CD4-positive, alpha-beta T cell treated with Interleukin-17A for 4 hours (primary cell): ENCODE measurements around the gene LPCAT2.
"Not testable (repeated sequence)": the region's sequence is repeated elsewhere in the genome, so short reads cannot be mapped to it uniquely, and the experiment has no call there.

ENCODE experiments used
- DNase-seq: peaks from one replicate; pipeline ENCODE4 v3.0.0-alpha.2; 2020; ENCODE audit warnings: mixed read lengths

LPCAT2 gene

DNA sequence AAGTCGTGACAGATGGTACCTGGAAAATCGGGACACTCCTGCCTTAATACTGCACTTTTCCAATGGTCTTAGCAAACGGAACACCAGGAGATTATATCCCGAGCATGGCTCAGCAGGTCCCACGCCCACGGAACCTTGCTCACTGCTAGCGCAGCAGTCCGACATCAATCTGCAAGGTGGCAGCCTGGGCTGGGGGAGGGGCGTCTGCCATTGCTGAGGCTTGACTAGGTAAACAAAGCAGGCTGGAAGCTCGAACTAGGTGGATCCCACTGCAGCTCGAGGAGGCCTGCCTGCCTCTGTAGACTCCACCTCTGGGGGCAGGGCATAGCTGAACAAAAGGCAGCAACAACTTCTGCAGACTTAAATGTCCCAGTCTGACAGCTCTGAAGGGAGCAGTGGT lies 106.8 kb downstream of the LPCAT2 start:
- not testable (repeated sequence) for DNase-seq

GRCh38 chr16:55621771-55622170 lies 112.9 kb downstream of the LPCAT2 start:
- DNase-seq, result no peak

DNA sequence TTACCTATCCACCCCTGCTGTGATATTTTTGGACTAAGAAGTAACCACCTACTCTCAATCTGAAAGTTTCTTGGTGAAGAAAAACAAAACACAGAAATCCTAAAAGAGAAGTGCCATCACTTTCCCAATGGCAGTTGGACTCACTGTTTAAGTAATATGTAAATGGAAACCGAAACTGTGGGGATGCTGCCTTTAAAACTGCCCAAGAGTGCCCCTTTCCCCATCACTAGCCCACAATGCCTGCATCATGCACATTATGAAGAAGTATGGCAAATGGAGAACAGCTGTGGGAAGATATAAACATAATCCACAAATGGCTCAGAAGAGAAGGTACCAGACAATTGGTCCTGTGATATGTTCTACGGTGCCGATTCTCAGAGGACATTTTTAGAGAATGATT lies 113.4 kb downstream of the LPCAT2 start:
- no peak for DNase-seq

DNA sequence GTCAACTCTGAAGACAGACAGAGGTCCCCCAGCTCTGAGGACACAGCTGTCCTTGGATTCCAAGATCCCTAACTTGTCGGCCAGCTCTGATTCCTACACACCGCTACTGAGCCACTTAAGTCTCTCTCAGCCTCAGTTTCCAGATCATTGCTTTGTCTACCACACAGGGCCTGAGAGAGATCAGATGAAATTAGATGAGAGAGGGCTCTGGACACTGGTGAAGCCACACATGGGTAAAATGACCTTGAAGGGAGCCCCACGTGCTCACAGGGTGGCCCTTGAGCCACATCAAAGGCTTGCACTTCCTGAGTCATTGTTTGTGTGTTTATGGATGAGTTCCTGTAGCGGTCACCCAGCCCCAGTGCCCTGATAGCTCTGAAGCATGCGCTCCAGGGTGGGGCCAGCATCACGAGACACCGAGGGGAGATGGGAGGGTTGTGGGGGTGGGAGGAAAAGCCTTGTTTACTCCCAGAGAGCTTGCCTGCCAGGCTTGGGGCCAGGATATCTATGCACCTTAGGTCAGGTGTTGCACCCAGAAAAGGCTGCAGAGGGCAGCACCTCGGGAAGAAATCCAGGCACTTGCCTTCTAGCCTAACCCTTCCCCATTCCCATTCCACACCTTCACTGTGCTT lies 114.2 kb downstream of the LPCAT2 start:
- no peak for DNase-seq

DNA sequence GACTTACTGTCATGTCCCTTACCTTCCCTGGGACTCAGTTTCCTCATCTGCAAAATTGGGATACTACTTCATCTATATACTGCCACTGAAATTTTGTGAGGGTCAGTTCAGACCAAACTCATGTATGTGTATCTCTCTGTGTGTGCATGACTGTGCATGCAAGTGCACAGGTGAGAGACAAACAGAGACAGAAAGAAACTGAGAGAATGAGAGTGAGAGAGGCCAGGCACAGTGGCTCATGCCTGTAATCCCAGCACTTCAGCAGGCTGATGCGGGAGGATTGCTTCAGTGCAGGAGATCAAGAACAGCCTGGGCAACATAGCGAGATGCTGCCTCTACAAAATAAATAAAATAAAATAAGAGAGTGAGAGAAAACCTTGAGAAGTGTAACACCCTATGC lies 114.8 kb downstream of the LPCAT2 start:
- no peak for DNase-seq

DNA sequence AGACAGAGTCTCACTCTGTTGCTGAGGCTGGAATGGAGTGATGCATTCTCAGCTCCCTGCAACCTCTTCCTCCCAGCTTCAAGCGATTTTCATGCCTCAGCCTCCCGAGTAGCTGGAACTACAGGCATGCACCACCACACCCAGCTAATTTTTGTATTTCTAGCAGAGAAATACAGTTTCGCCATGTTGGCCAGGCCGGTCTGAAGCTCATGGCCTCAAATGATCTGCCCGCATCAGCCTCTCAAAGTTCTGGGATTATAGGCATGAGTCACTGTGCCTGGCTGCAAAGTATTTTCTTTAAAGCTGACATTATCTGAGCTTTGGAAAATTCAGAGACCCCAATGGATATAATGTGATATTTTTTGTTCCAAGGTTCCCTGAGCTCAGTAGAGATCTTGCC lies 115.8 kb downstream of the LPCAT2 start:
- no peak for DNase-seq

GRCh38 chr16:55625843-55626242 lies 117.0 kb downstream of the LPCAT2 start:
- DNase-seq, result no peak

GRCh38 chr16:55628306-55628968 lies 119.6 kb downstream of the LPCAT2 start:
- no peak for DNase-seq

- no peak for DNase-seq
Observed at GRCh38 chr16:55630774-55631173, 121.9 kb downstream of the LPCAT2 start.

- DNase-seq, result no peak
Observed at GRCh38 chr16:55632259-55632658, 123.4 kb downstream of the LPCAT2 start.

DNA sequence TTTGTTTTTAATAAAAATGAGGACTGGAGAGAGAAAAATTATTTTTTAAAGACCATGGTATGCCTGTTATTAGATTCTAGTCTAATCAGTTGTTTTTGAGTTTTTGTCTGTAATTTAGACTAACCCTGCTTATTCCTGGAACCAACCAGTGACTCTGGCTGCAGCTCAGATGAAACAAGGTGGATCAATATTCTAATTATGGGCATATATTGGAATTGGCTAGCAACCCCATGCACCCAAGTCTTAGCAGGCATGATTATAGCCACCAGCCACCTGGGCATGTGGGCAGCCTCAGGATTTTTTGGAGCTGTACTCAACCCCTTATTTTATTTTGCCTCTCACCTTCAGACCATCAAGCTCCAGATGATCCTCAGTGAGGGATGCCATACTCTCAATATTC lies 125.3 kb downstream of the LPCAT2 start:
- no peak for DNase-seq
